Breast epithelium (tissue), 3 donors: ENCODE data around the gene STX16.

Experiments
- POLR2A ChIP-seq: fragments of 450-650 bp; IDR thresholded peaks from one replicate; pipeline ENCODE4 v1.6.1; 2016; ENCODE audit warnings: antibody characterized with exemption, mild to moderate bottlenecking, moderate library complexity
- POLR2AphosphoS5 ChIP-seq, 3 donors: sonication (generic); formaldehyde crosslinking; IDR thresholded peaks; one replicate each; pipeline ENCODE4 v1.6.1; 2017; ENCODE audit warnings: antibody characterized with exemption in 3 of 3
- TF ChIP-seq, protein P1 (sequence below), 3 donors: fragments of 450-650 bp; IDR thresholded peaks; one replicate each; pipeline ENCODE4 v1.5.1; 2016 to 2017; ENCODE audit warnings: antibody characterized with exemption in 3 of 3, mild to moderate bottlenecking in 3 of 3, moderate library complexity in 3 of 3

DNA sequence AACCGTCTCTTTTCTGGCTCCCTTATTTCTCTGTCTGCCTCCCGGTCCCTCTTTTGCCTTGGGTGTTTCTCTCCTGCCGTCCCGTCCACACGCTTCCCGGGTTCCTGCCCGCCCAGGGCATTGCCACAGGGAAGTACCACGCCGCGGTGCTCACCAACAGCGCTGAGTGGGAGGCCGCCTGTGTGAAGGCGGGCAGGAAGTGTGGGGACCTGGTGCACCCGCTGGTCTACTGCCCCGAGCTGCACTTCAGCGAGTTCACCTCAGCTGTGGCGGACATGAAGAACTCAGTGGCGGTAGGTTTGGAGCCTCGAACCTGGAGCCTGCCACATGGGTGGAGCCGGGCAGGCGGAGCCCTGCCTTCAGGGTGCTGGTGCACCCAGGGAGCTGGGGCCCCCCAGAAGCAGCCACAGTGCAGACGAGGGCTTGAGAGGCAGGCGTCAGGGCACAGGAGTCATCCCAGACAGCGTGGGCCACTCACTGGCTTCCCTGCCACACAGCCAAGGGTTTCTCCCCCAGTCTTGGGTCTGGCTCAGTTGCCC is 62.8 kb downstream of the STX16 start:
- TF ChIP-seq, protein P1, sequence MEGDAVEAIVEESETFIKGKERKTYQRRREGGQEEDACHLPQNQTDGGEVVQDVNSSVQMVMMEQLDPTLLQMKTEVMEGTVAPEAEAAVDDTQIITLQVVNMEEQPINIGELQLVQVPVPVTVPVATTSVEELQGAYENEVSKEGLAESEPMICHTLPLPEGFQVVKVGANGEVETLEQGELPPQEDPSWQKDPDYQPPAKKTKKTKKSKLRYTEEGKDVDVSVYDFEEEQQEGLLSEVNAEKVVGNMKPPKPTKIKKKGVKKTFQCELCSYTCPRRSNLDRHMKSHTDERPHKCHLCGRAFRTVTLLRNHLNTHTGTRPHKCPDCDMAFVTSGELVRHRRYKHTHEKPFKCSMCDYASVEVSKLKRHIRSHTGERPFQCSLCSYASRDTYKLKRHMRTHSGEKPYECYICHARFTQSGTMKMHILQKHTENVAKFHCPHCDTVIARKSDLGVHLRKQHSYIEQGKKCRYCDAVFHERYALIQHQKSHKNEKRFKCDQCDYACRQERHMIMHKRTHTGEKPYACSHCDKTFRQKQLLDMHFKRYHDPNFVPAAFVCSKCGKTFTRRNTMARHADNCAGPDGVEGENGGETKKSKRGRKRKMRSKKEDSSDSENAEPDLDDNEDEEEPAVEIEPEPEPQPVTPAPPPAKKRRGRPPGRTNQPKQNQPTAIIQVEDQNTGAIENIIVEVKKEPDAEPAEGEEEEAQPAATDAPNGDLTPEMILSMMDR (IDR thresholded peaks at IDR 0.05), result no peak
- TF ChIP-seq POLR2AphosphoS5 (IDR thresholded peaks at IDR 0.05) (no peak), POLR2A (no peak)
